Trophoblast cell (in vitro differentiated cells and primary cell): ENCODE measurements around the gene RLF.

ENCODE experiments used
- DNase-seq, 2 donors: peaks; one replicate each; pipeline ENCODE4 v3.0.0-alpha.2; 2016
- H2AFZ ChIP-seq: 2 replicates; pipeline ENCODE4 v1.6.1; 2013; ENCODE audit warnings: low read length, moderate library complexity, mild to moderate bottlenecking; ENCODE audit not compliant: insufficient read depth, poor library complexity
- H2AK5ac ChIP-seq: 2 replicates; pipeline ENCODE4 v1.6.1; 2013; ENCODE audit warnings: mild to moderate bottlenecking, low read length
- H2BK120ac ChIP-seq: 2 replicates; pipeline ENCODE4 v1.6.1; 2013; ENCODE audit warnings: low read length, mild to moderate bottlenecking, moderate library complexity; ENCODE audit not compliant: insufficient read depth, poor library complexity
- H2BK12ac ChIP-seq: 2 replicates; pipeline ENCODE4 v1.6.1; 2013; ENCODE audit warnings: mild to moderate bottlenecking, low read length, moderate library complexity
- H2BK5ac ChIP-seq: 2 replicates; pipeline ENCODE4 v1.6.1; 2013; ENCODE audit warnings: low read length, low read depth, moderate library complexity, mild to moderate bottlenecking; ENCODE audit not compliant: poor library complexity
- H3K14ac ChIP-seq: 2 replicates; pipeline ENCODE4 v1.6.1; 2013; ENCODE audit warnings: mild to moderate bottlenecking, low read length
- H3K18ac ChIP-seq: 2 replicates; pipeline ENCODE4 v1.6.1; 2013; ENCODE audit warnings: mild to moderate bottlenecking, low read length
- H3K23ac ChIP-seq: 2 replicates; pipeline ENCODE4 v1.6.1; 2013; ENCODE audit warnings: low read length
- H3K27ac ChIP-seq: 2 replicates; pipeline ENCODE4 v1.5.1; 2013; ENCODE audit warnings: low read depth, mild to moderate bottlenecking, inconsistent platforms, low read length, moderate library complexity
- H3K27me3 ChIP-seq: 2 replicates; pipeline ENCODE4 v1.6.1; 2013; ENCODE audit warnings: inconsistent platforms, mild to moderate bottlenecking, low read length, moderate library complexity; ENCODE audit not compliant: insufficient read depth
- H3K36me3 ChIP-seq, 2 experiments: 1 replicate in 1 of 2; 2 replicates in 1 of 2; pipeline ENCODE4 v1.6.1; 2013; ENCODE audit warnings: low read length in 2 of 2, mild to moderate bottlenecking in 2 of 2, moderate library complexity in 1 of 2; ENCODE audit not compliant: insufficient read depth in 2 of 2, control insufficient read depth in 1 of 2
- H3K4ac ChIP-seq: 2 replicates; pipeline ENCODE4 v1.6.1; 2013; ENCODE audit warnings: low read depth, mild to moderate bottlenecking, low read length, moderate library complexity
- H3K4me1 ChIP-seq, 2 experiments: 1 replicate in 1 of 2; 2 replicates in 1 of 2; pipeline ENCODE4 v1.6.1; 2013; ENCODE audit warnings: low read length in 2 of 2, mild to moderate bottlenecking in 2 of 2, moderate library complexity in 1 of 2; ENCODE audit not compliant: insufficient read depth in 2 of 2, control insufficient read depth in 1 of 2
- H3K4me2 ChIP-seq: 2 replicates; pipeline ENCODE4 v1.6.1; 2013; ENCODE audit warnings: inconsistent platforms, mild to moderate bottlenecking, low read length, moderate library complexity
- H3K4me3 ChIP-seq: 2 replicates; pipeline ENCODE4 v1.5.1; 2013; ENCODE audit warnings: mild to moderate bottlenecking, low read depth, low read length, inconsistent platforms
- H3K79me1 ChIP-seq: one replicate; pipeline ENCODE4 v1.6.1; 2013; ENCODE audit warnings: low read length
- H3K79me2 ChIP-seq: 2 replicates; pipeline ENCODE4 v1.6.1; 2013; ENCODE audit warnings: low read length, mild to moderate bottlenecking; ENCODE audit not compliant: control insufficient read depth, insufficient read depth, poor library complexity
- H3K9ac ChIP-seq: 2 replicates; pipeline ENCODE4 v1.6.1; 2013; ENCODE audit warnings: mild to moderate bottlenecking, low read length
- H3K9me3 ChIP-seq: 2 replicates; pipeline ENCODE4 v1.6.1; 2013; ENCODE audit warnings: low read depth, mild to moderate bottlenecking, control low read depth, inconsistent platforms, low read length; ENCODE audit not compliant: insufficient read depth
- H4K12ac ChIP-seq: 2 replicates; pipeline ENCODE4 v1.6.1; 2013; ENCODE audit warnings: low read depth, mild to moderate bottlenecking, low read length, moderate library complexity
- H4K8ac ChIP-seq: 2 replicates; pipeline ENCODE4 v1.6.1; 2013; ENCODE audit warnings: low read depth, mild to moderate bottlenecking, low read length, moderate library complexity
- H4K91ac ChIP-seq: one replicate; pipeline ENCODE4 v1.6.1; 2013; ENCODE audit warnings: low read depth, mild to moderate bottlenecking, low read length, moderate library complexity
- WGBS: extraction: QIAGEN DNeasy Blood & Tissue Kit; methylation state at CpG from one replicate; pipeline ENCODE4 v1.1.7; 2013; ENCODE audit warnings: missing lambda C conversion rate; ENCODE audit not compliant: insufficient read length, insufficient coverage; ENCODE audit errors: extremely low coverage; 5-methylcytosine and 5-hydroxymethylcytosine counted together

The RLF gene

GRCh38 chr1:40151457-40152079 lies 9.6 kb upstream of the RLF start:
- Histone ChIP-seq H3K79me1 (no peaks in the 10 kb centered on the region), H3K27me3 (no peaks in the 10 kb centered on the region), H4K8ac (no peak overlapping the region), H3K4ac (no peak overlapping the region), H3K14ac (no peak overlapping the region), H2BK12ac (no peak overlapping the region), H4K91ac (no peak overlapping the region), H3K79me2 (no peaks in the 10 kb centered on the region), H2AFZ (no peak overlapping the region), H3K4me1 (no peaks in the 10 kb centered on the region), H2BK120ac (no peak overlapping the region), H3K4me3 (no peak overlapping the region), H3K18ac (no peak overlapping the region), H3K27ac (no peak overlapping the region), H3K9ac (no peak overlapping the region), H2BK5ac (no peak overlapping the region), H3K36me3 (no peaks in the 10 kb centered on the region), H3K23ac (no peak overlapping the region), H2AK5ac (no peak overlapping the region), H3K4me2 (no peak overlapping the region), H4K12ac (no peak overlapping the region), H3K9me3 (no peaks in the 10 kb centered on the region)
- DNase-seq, result no peak
- no CpG with 5 or more reads among the region's 6 CpGs for WGBS

- Histone ChIP-seq H2AK5ac (no peak overlapping the region), H3K4me1 (no peaks in the 10 kb centered on the region), H3K36me3 (no peaks in the 10 kb centered on the region), H4K91ac (no peak overlapping the region), H3K79me2 (no peaks in the 10 kb centered on the region), H3K79me1 (no peaks in the 10 kb centered on the region), H3K4me3 (no peak overlapping the region), H3K14ac (no peak overlapping the region), H3K9ac (no peak overlapping the region), H2AFZ (no peak overlapping the region), H3K23ac (no peak overlapping the region), H3K4me2 (no peak overlapping the region), H2BK5ac (no peak overlapping the region), H2BK12ac (no peak overlapping the region), H4K8ac (no peak overlapping the region), H3K27me3 (no peaks in the 10 kb centered on the region), H3K18ac (no peak overlapping the region), H3K27ac (no peak overlapping the region), H4K12ac (no peak overlapping the region), H3K9me3 (no peaks in the 10 kb centered on the region), H3K4ac (no peak overlapping the region), H2BK120ac (no peak overlapping the region)
- no CpG with 5 or more reads among the region's 2 CpGs for WGBS
- DNase-seq, result peak; percentile 6 to 70
These were observed 8.0 kb upstream of the RLF start for GRCh38 chr1:40153073-40153770.

GRCh38 chr1:40155135-40155534 lies 6.1 kb upstream of the RLF start:
- H3K14ac ChIP-seq, result no peak overlapping the region
- no peaks in the 10 kb centered on the region for H3K4me1 ChIP-seq
- H3K9me3 ChIP-seq, result no peaks in the 10 kb centered on the region
- H3K27me3 ChIP-seq, result no peaks in the 10 kb centered on the region
- H2AK5ac ChIP-seq, result no peak overlapping the region
- H2BK120ac ChIP-seq, result no peak overlapping the region
- DNase-seq, result no peak
- H3K36me3 ChIP-seq, result no peaks in the 10 kb centered on the region
- no peak overlapping the region for H4K8ac ChIP-seq
- no peak overlapping the region for H3K27ac ChIP-seq
- no peak overlapping the region for H2BK5ac ChIP-seq
- no peak overlapping the region for H3K4me2 ChIP-seq
- no peak overlapping the region for H4K91ac ChIP-seq
- H3K9ac ChIP-seq, result no peak overlapping the region
- no peak overlapping the region for H2AFZ ChIP-seq
- no peaks in the 10 kb centered on the region for H3K79me1 ChIP-seq
- no peak overlapping the region for H3K4me3 ChIP-seq
- H3K18ac ChIP-seq, result no peak overlapping the region
- H3K4ac ChIP-seq, result no peak overlapping the region
- no peaks in the 10 kb centered on the region for H3K79me2 ChIP-seq
- WGBS, result no CpG with 5 or more reads among the region's 3 CpGs
- no peak overlapping the region for H2BK12ac ChIP-seq
- H3K23ac ChIP-seq, result no peak overlapping the region
- no peak overlapping the region for H4K12ac ChIP-seq

GRCh38 chr1:40155910-40156309 lies 5.3 kb upstream of the RLF start:
- H4K8ac ChIP-seq, result no peak overlapping the region
- H3K9me3 ChIP-seq, result no peaks in the 10 kb centered on the region
- H3K27ac ChIP-seq, result no peak overlapping the region
- H4K91ac ChIP-seq, result no peak overlapping the region
- H3K18ac ChIP-seq, result no peak overlapping the region
- no peak overlapping the region for H3K9ac ChIP-seq
- no peak overlapping the region for H3K4me2 ChIP-seq
- no peaks in the 10 kb centered on the region for H3K79me1 ChIP-seq
- H3K27me3 ChIP-seq, result no peaks in the 10 kb centered on the region
- no peaks in the 10 kb centered on the region for H3K4me1 ChIP-seq
- no peak overlapping the region for H2BK120ac ChIP-seq
- no CpG with 5 or more reads among the region's 3 CpGs for WGBS
- no peak overlapping the region for H3K4ac ChIP-seq
- no peak overlapping the region for H4K12ac ChIP-seq
- no peak for DNase-seq
- no peaks in the 10 kb centered on the region for H3K79me2 ChIP-seq
- no peak overlapping the region for H2AFZ ChIP-seq
- H2BK12ac ChIP-seq, result no peak overlapping the region
- H3K4me3 ChIP-seq, result no peak overlapping the region
- H3K14ac ChIP-seq, result no peak overlapping the region
- H2BK5ac ChIP-seq, result no peak overlapping the region
- no peak overlapping the region for H2AK5ac ChIP-seq
- no peak overlapping the region for H3K23ac ChIP-seq
- H3K36me3 ChIP-seq, result no peaks in the 10 kb centered on the region
